SK-N-SH treated with all-trans-retinoic acid at 6 μM for 48 hours (cell line): ENCODE data around the gene OSBPL9.

ENCODE experiments used
- SNAI2 ChIP-seq: fragments of 250-450 bp; sonication (Bioruptor Pico); IDR thresholded peaks from 2 replicates; pipeline ENCODE4 v1.5.0; 2020; ENCODE audit warnings: mild to moderate bottlenecking, moderate library complexity
- ZC3H10 ChIP-seq: fragments of 250-450 bp; sonication (Bioruptor Pico); IDR thresholded peaks from 2 replicates; pipeline ENCODE4 v1.5.1; 2021; ENCODE audit warnings: mild to moderate bottlenecking, moderate library complexity

DNA sequence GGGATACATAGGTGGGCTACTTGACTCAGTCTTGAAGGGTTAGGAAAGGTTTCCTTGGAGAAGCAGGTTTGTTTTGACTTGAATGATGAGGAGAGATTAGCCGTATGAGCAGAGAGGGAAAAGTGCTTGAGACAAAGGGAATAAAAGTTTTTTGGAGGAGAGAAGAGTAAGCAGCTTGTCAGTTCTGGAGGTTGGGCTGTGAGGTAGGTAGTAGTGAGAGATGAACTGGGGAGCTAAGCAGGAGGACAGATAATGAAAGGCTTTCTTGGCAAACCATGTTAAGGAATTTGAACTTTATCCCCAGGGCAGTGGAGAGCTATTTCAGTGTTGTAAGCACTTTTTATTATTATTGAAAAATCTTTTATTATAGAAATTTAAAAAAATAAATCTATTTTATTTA, 3.6 kb downstream of the OSBPL9 start:
- no peak for TF ChIP-seq ZC3H10 (CRISPR knock-in tag)
- no peak for TF ChIP-seq SNAI2 (CRISPR knock-in tag)
